GM18873 (cell line): Measurements from ENCODE around the gene REEP1.
"Not testable (repeated sequence)": the region's sequence is repeated elsewhere in the genome, so short reads cannot be mapped to it uniquely, and the experiment has no call there.

Experiments used
- ATAC-seq: cut with Tn5 transposase; IDR thresholded peaks from one replicate; pipeline ENCODE4 v1.9.1; 2021; ENCODE audit warnings: mild to moderate bottlenecking, moderate library complexity, moderate number of reproducible peaks; ENCODE audit not compliant: unreplicated experiment, low FRiP score

Gene REEP1

GRCh38 chr2:86203614-86204013 lies 133.8 kb downstream of the REEP1 start:
- ATAC-seq, result no peak

GRCh38 chr2:86202702-86203101 lies 134.7 kb downstream of the REEP1 start:
- no peak for ATAC-seq

GRCh38 chr2:86202336-86202692 lies 135.1 kb downstream of the REEP1 start:
- no peak for ATAC-seq

GRCh38 chr2:86201671-86202335 lies 135.6 kb downstream of the REEP1 start:
- ATAC-seq, result no peak

GRCh38 chr2:86200564-86200963 lies 136.9 kb downstream of the REEP1 start:
- not testable (repeated sequence) for ATAC-seq

- ATAC-seq, result no peak
Measured at GRCh38 chr2:86199834-86200177, 137.6 kb downstream of the REEP1 start.

- no peak for ATAC-seq
Measured at GRCh38 chr2:86195808-86196387, 141.5 kb downstream of the REEP1 start.

GRCh38 chr2:86195055-86195807 lies 142.2 kb downstream of the REEP1 start, which contains the start of gene IMMT:
Gene IMMT, minus strand, starts transcription at chr2:86195462. Its CDS starts 80 bp downstream, at chr2:86195382.
- ATAC-seq, result peak; percentile 79

- no peak for ATAC-seq
Measured at GRCh38 chr2:86194751-86195054, 142.7 kb downstream of the REEP1 start.

- no peak for ATAC-seq
Measured at GRCh38 chr2:86193901-86194567, 143.4 kb downstream of the REEP1 start.

- no peak for ATAC-seq
Measured at GRCh38 chr2:86189782-86190416, 147.5 kb downstream of the REEP1 start.

- ATAC-seq, result no peak
Measured at GRCh38 chr2:86186431-86186830, 151.0 kb downstream of the REEP1 start.

GRCh38 chr2:86185517-86186212 lies 151.8 kb downstream of the REEP1 start:
- no peak for ATAC-seq

GRCh38 chr2:86176597-86176996 lies 160.8 kb downstream of the REEP1 start:
- no peak for ATAC-seq

- no peak for ATAC-seq
Measured at GRCh38 chr2:86175828-86176227, 161.6 kb downstream of the REEP1 start.

- no peak for ATAC-seq
Measured at GRCh38 chr2:86174445-86174844, 163.0 kb downstream of the REEP1 start.

- ATAC-seq, result no peak
Measured at GRCh38 chr2:86172610-86173009, 164.8 kb downstream of the REEP1 start.

- no peak for ATAC-seq
Measured at GRCh38 chr2:86171295-86171694, 166.1 kb downstream of the REEP1 start.

- no peak for ATAC-seq
Measured at GRCh38 chr2:86170449-86170848, 167.0 kb downstream of the REEP1 start.
